Retinal pigment epithelial cell (primary cell): ENCODE results near the gene ALDH5A1.

Experiments
- DNase-seq: peaks from one replicate; pipeline ENCODE4 v3.0.0-alpha.2; 2010; ENCODE audit warnings: low read depth
- H3K4me3 ChIP-seq: 2 replicates; pipeline ENCODE4 v1.5.1; 2011; ENCODE audit warnings: mild to moderate bottlenecking, low read length, control low read depth, moderate library complexity
- CTCF ChIP-seq: conservative IDR thresholded peaks from 2 replicates; pipeline ENCODE4 v1.5.1; 2011; ENCODE audit warnings: low read depth, low read length, control low read depth, inconsistent platforms

The ALDH5A1 gene

GRCh38 chr6:24484657-24485323 lies 10.0 kb upstream of the ALDH5A1 start:
- DNase-seq: no peak
- H3K4me3 ChIP-seq: no peak overlapping the region
- no peak for TF ChIP-seq CTCF

DNA sequence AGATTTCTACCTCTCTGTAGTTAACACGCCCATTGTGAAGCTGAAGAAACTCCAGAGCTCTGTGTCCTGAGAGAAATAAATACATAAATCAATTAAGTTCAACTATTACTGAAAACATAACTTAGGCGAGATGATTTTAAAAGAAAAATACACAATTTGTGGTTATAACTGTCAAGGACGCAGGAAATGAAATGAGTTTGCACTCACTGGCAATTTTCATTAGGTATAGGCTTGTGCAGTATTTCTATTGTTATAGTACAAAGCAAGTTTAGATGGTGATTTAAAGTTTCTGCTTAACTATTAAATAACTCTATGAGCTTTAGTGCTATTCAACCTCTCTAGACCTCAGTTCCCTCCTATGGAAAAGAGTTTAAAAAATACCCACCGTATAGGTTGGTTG lies 8.7 kb upstream of the ALDH5A1 start:
- no peak overlapping the region for H3K4me3 ChIP-seq
- no peak for TF ChIP-seq CTCF
- no peak for DNase-seq

- DNase-seq: no peak
- TF ChIP-seq CTCF: no peak
- no peak within 1 kb of the TSS for H3K4me3 ChIP-seq
Observed at GRCh38 chr6:24489470-24489869, 5.3 kb upstream of the ALDH5A1 start, which contains the start of gene GPLD1. TSS of gene GPLD1 (minus strand) at chr6:24489578. CDS start at chr6:24489511, 67 bp downstream.

GRCh38 chr6:24489881-24490280 lies 4.9 kb upstream of the ALDH5A1 start:
- TF ChIP-seq CTCF: no peak
- no peak overlapping the region for H3K4me3 ChIP-seq
- DNase-seq: peak; percentile 19

DNA sequence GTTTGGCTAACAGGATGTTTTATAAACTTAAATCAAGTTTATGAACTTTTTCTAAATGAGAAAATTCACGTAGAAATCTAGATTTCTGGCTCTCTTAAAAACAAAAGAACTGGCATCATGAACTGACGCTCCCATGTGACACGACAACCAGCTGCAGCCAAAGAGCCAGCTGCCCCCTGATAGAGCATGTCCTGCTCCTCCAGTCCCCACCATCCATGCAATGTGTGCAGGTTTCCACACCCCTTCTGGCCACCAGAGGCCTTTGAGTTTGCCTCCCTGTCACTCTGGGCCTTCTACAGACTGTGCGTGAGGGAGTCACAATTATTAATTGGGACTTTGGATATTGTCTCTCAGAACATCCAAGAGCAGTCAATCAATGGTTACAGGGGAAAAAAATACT lies 3.8 kb upstream of the ALDH5A1 start:
- DNase-seq: no peak
- no peak overlapping the region for H3K4me3 ChIP-seq
- no peak for TF ChIP-seq CTCF

DNA sequence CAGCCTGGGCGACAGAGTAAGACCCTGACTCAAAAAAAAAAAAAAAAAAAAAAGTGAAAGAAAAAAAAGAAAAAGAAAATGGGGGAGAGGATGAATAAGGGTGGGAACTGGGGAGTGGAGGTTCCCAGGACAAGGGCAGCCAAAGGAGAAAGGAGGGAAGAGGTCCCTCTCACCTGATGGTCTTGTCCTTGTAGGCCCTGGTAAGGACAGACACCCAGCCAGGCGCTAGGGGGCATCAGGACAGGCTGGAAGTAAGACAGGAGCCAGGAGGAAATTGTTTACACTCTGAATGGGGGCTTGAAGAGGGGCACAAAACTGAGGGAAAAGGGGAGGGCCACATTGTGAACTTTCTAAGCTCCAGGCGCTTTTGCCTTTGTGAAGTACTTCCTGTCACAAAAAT lies 2.3 kb upstream of the ALDH5A1 start:
- no peak overlapping the region for H3K4me3 ChIP-seq
- TF ChIP-seq CTCF: peak; percentile 45
- no peak for DNase-seq
